K562 (cell line): ENCODE results near the gene NPB. TPM values are rescaled to one million over a fixed set of nuclear protein-coding genes. Genes with fewer than 3 reads are reported as not detected.

ENCODE experiments used
- ATF4 ChIP-seq: fragments of 450-650 bp; formaldehyde crosslinking; IDR thresholded peaks from 2 replicates; pipeline ENCODE4 v1.4.0; 2022; ENCODE audit warnings: mild to moderate bottlenecking, moderate library complexity
- CBX8 ChIP-seq: fragments of 200-600 bp; sonication (generic); IDR thresholded peaks from 2 replicates; pipeline ENCODE4 v1.6.1; 2012; ENCODE audit warnings: borderline replicate concordance, mixed run types, low read depth, mild to moderate bottlenecking, moderate library complexity, mixed read lengths, low read length, control low read depth, inconsistent platforms; ENCODE audit not compliant: poor library complexity, severe bottlenecking; ENCODE audit errors: extremely low read depth
- CSDE1 ChIP-seq, 2 experiments: fragments of 450-650 bp; IDR thresholded peaks; 2 replicates each; pipeline ENCODE4 v1.6.1; 2016; ENCODE audit warnings: mild to moderate bottlenecking in 1 of 2
- EP400 ChIP-seq: fragments of 450-650 bp; IDR thresholded peaks from 2 replicates; pipeline ENCODE4 v1.6.1; 2017; ENCODE audit warnings: antibody characterized with exemption, mild to moderate bottlenecking, moderate library complexity
- HES1 ChIP-seq: fragments of 450-650 bp; IDR thresholded peaks from 2 replicates; pipeline ENCODE4 v1.6.1; 2016; ENCODE audit warnings: low read depth, mild to moderate bottlenecking, moderate library complexity
- IRF9 ChIP-seq: fragments of 450-650 bp; IDR thresholded peaks from 2 replicates; pipeline ENCODE4 v1.6.1; 2016; ENCODE audit warnings: missing biosample characterization, missing genetic modification characterization
- KHSRP ChIP-seq: fragments of 450-650 bp; IDR thresholded peaks from 2 replicates; pipeline ENCODE4 v1.6.1; 2017
- KLF1 ChIP-seq: fragments of 450-650 bp; IDR thresholded peaks from 2 replicates; pipeline ENCODE4 v1.6.1; 2016; ENCODE audit warnings: missing genetic modification characterization, missing compliant biosample characterization
- L3MBTL2 ChIP-seq: fragments of 450-650 bp; IDR thresholded peaks from 2 replicates; pipeline ENCODE4 v1.6.1; 2016; ENCODE audit warnings: mild to moderate bottlenecking, moderate library complexity
- MAFG ChIP-seq: fragments of 450-650 bp; conservative IDR thresholded peaks from 2 replicates; pipeline ENCODE4 v1.6.1; 2016; ENCODE audit warnings: missing genetic modification characterization, missing compliant biosample characterization
- POLR2H ChIP-seq: IDR thresholded peaks from 2 replicates; pipeline ENCODE4 v1.6.1; 2016; ENCODE audit warnings: missing genetic modification characterization, low read depth, mild to moderate bottlenecking, control low read depth, missing compliant biosample characterization, moderate library complexity
- RAD21 ChIP-seq, 2 experiments: fragments of 250-450 bp in 1 of 2; fragments of 450-650 bp in 1 of 2; sonication (Bioruptor Pico) in 1 of 2; formaldehyde crosslinking in 1 of 2; IDR thresholded peaks in 1 of 2; conservative IDR thresholded peaks in 1 of 2; 2 replicates each; pipeline versions ENCODE4 v1.4.0 to v1.8.0; 2020 to 2022; ENCODE audit warnings: mild to moderate bottlenecking in 2 of 2, moderate library complexity in 1 of 2
- RBFOX2 ChIP-seq: fragments of 200-400 bp; formaldehyde crosslinking; IDR thresholded peaks from 2 replicates; pipeline ENCODE4 v1.6.1; 2017; ENCODE audit warnings: low read depth, mild to moderate bottlenecking, low read length, moderate library complexity
- SMAD1 ChIP-seq: fragments of 150-350 bp; IDR thresholded peaks from 2 replicates; pipeline ENCODE4 v1.6.1; 2014; ENCODE audit warnings: low read length, low read depth; ENCODE audit not compliant: partially characterized antibody
- XRCC4 ChIP-seq: IDR thresholded peaks from one replicate; pipeline ENCODE4 v1.6.1; 2011; ENCODE audit not compliant: insufficient read depth, insufficient read length; ENCODE audit errors: extremely low read depth
- ZFPM2 ChIP-seq: fragments of 250-450 bp; sonication (Bioruptor Pico); IDR thresholded peaks from 2 replicates; pipeline ENCODE4 v1.5.1; 2022; ENCODE audit warnings: mild to moderate bottlenecking
- ZNF282 ChIP-seq: sonication (generic); formaldehyde crosslinking; IDR thresholded peaks from 2 replicates; pipeline ENCODE4 v1.8.1; 2023; ENCODE audit warnings: missing genetic modification reagents
- ZNF311 ChIP-seq: fragments of 250-450 bp; sonication (Bioruptor Pico); IDR thresholded peaks from 2 replicates; pipeline ENCODE4 v1.4.0; 2020; ENCODE audit warnings: mild to moderate bottlenecking, moderate library complexity
- ZNF449 ChIP-seq: fragments of 250-450 bp; sonication (Bioruptor Pico); IDR thresholded peaks from 2 replicates; pipeline ENCODE4 v1.8.0; 2022; ENCODE audit warnings: moderate library complexity, mild to moderate bottlenecking, inconsistent platforms
- polyA plus RNA-seq, 8 experiments: library from polyadenylated mRNA; depleted of rRNA in 4 of 8; stranded (reverse) in 5 of 8; unstranded in 3 of 8; fragments of >200 nt; fragmentation: Nextera tagmentation in 2 of 8; fragmentation: Illumina TruSeq in 1 of 8; extraction: Ambion mirVana in 2 of 8; extraction: Trizol in 1 of 8; gene quantifications; 2 replicates each; pipeline versions ENCODE4 v1.2.1 to v1.2.3, GENCODE V29; 2011 to 2014; ENCODE audit warnings: inconsistent platforms in 1 of 8, missing spikeins in 1 of 8
- total RNA-seq, 7 experiments: library from RNA; depleted of rRNA in 6 of 7; stranded (reverse); fragments of >200 nt in 6 of 7; fragmentation: Illumina TruSeq in 2 of 7; extraction: Trizol in 2 of 7; gene quantifications; 2 replicates each; pipeline versions ENCODE4 v1.2.1 to v1.2.3, GENCODE V29; 2011 to 2021; ENCODE audit warnings: low replicate concordance in 1 of 7

NPB gene
- total and polyA plus RNA-seq, 9 of the 15 experiments (the other 6 are each of a cell fraction or from before 2014, with no cell fraction given): 0.03 to 0.61 (median 0.14) TPM; not detected in 2

GRCh38 chr17:81901167-81902022 is 643 bp upstream of the NPB start (continued):
- TF ChIP-seq ATF4: no peak
- TF ChIP-seq HES1: no peak
- TF ChIP-seq CSDE1 (IDR thresholded peaks at IDR 0.05): no peak
- no peak for TF ChIP-seq IRF9 (tag)
- peak; percentile 33; the same call in 1 of the 2 replicates for TF ChIP-seq RBFOX2
- TF ChIP-seq SMAD1: no peak
- no peak for TF ChIP-seq KLF1
- TF ChIP-seq RAD21 (CRISPR knock-in tag; conservative IDR thresholded peaks at IDR 0.05 in 1 of 2, IDR thresholded peaks at IDR 0.05 in 1 of 2): no peak
- no peak for TF ChIP-seq KHSRP
- TF ChIP-seq ZNF449 (CRISPR knock-in tag): no peak
- TF ChIP-seq ZFPM2 (CRISPR knock-in tag): no peak
- no peak; the same call in 1 of the 2 replicates for TF ChIP-seq POLR2H
- no peak for TF ChIP-seq XRCC4
- TF ChIP-seq MAFG: no peak
- TF ChIP-seq L3MBTL2: no peak
- TF ChIP-seq EP400: no peak
- TF ChIP-seq CBX8: no peak
- TF ChIP-seq ZNF282: no peak
- no peak for TF ChIP-seq ZNF311
